NCI-H2171 (cell line): ENCODE data around the gene DDX54.

Experiments
- DNase-seq: peaks from one replicate; lab custom pipeline; 2025; lab: John Stamatoyannopoulos, UW

Gene DDX54

DNA sequence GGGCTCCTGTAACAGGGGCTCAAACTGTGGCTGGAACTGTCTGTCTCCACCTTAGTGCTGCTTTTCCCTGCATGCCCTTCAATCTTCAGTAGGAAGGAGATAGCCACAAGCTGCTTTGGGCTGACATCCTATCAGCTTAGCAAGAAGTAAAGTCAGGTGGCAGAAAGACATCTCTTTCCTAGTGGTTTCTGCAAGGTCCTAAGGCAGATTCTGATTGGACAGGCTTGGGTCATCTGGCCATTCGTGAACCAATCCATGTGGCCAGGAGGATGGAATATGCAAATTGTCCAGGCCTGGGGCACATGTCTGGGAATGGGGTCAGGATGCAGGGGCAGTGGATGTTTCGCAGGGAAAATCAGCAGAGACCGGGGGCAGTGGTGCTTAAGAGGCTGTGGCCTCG lies 5.5 kb upstream of the DDX54 start:
- DNase-seq: no peak

GRCh38 chr12:113189361-113189760 lies 4.1 kb upstream of the DDX54 start:
- no peak for DNase-seq

DNA sequence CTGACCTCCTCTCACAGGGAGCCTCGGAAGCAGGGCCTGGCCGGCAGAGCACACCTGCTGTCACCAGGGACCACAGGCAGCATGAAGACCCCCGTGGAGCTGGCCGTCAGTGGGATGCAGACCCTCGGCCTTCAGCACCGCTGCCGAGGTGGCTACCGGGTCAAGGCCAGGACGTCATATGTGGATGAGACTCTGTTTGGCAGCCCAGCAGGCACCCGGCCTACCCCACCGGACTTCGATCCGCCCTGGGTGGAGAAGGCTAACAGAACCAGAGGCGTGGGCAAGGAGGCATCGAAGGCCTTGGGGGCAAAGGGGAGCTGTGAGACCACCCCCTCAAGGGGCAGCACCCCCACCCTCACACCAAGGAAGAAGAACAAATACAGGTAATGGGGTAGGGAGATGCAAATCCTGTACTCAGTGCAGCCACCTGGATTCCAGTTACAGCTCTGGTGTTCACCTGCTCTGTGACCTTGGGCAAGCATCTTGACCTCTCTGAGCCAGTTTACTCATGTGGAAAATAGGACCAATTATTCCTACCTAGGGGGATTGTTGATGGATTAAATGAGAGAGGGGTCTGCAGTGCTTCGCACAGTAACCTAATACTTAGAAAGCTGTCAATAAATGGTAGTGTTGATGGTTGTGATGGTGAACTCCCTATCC lies 1.5 kb upstream of the DDX54 start:
- no peak for DNase-seq

DNA sequence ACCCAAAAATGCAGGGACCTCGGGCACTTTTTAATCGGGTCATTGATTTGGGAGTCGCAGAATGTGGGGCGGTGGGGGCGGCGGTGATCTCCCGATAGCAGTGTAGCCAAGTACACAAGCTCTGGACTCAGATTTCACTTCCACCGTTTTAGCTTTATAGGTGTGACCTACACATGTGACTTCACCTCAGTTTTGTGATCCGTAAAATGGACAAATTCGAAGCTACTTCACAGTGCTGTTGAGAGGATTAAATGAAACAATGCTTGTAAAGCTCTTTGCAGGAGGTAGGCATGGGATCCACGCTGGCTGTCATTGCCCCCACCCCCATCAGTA lies 721 bp upstream of the DDX54 start:
- DNase-seq: no peak

DNA sequence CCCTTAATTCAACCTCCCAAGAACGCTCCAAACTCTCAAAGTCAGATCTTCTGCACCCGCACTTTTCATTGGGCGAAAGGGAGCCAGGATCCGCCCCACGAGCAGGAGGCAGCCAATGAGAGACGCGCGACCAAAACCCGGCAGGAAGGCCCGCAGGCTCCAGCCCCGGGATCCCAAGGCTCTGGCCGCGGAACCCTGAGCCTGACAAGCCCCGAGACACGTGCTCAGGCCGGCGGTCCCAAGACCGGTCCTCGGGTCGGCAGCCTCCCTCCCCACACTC lies 438 bp downstream of the DDX54 start:
- peak; percentile 80 for DNase-seq

DNA sequence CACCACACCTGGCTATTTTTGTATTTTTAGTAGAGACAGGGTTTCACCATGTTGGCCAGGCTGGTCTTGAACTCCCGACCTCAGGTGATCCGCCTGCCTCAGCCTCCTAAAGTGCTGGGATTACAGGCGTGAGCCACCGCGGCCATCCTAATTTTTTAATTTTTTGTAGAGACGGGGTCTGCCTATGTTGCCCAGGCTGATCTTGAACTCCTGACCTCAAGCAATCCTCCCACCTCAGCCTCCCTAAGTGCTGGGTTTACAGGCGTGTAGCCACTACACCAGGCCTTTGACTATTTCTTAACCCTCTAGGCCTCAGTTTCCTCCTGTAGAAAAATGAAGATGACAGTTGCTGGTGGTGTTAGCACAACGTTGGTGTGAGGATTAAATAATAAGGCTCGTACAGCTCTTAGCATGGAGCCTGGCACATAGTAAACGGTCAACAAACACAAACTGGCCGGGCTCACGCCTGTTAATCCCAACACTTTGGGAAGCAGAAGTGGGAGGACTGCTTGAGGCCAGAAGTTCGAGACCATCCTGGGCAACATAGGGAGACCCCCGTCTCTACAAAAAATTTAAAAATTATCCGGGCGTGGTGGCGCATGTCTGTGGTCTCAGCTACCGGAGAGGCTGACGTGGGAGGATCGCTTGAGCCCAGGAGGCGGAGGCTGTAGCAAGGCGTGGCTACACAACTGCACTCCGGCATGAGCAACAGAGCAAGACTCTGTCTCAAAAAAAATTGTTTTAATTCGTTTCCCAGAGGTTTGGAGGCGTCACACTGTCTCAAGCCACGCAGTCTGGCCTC lies 979 bp downstream of the DDX54 start:
- DNase-seq: no peak

DNA sequence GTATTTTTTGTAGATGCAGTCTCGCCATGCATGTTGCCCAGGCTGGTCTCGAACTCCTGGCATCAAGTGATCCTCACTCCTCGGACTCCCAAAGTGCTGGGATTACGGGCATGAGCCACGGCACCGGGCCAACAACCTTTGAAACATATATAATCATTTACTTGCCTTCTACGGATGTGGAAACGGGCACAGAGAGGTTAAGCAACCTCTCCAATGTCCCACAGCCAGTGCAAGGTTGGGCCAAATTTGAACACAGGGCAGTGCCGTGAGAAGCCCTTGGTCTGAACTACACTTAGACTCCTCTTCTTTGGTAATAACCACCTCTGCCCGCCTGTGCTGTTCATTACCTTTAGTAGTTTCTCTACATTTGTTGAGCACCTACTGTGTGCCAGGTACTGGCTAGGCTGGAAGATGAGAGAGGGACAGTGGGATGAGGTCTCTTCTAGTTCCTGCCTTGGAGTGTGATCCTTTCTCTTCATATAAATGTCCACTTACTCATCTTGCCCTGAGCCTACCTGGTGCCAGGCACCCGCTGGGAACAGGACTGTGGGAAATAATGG lies 2.2 kb downstream of the DDX54 start:
- no peak for DNase-seq

DNA sequence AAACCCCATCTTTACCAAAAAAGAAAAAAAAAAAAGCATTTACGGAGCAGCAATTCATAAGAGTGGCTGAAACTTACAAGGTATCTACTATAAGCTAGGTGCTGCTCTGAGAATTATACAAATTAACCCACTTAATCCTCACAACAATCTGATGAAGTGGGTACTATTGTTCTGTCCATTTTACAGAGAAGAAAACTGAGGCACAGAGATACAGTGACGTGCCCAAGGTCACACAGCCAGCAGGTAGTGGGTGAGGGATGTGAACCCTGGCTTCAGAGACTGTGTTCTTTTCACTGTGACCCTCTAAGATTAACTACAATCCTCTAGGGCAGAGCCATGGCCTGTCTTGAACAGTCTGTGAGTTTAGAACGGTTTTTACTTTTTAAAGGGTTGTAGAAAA lies 3.3 kb downstream of the DDX54 start:
- DNase-seq: no peak

GRCh38 chr12:113180333-113180732 lies 4.9 kb downstream of the DDX54 start:
- no peak for DNase-seq

DNA sequence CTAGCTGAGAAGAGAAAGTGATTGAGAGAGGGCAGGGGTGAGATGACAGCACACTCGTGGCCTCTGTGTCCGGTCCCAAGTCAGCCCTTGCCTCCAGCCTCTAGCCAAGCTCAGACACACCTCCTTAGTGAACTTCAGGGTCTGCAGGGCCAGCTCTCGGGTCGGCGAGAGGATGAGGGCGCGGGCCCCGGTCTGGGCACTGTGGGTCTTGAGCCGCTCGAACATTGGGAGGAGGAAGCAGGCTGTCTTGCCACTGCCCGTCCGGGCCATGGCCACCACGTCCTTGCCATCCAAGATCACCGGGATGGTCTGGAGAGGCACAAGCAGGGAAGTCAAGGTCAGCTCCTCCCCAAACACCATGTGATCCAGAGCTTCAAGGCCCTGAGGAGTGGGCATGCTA lies 6.3 kb downstream of the DDX54 start:
- DNase-seq: no peak

GRCh38 chr12:113174461-113175384 lies 10.6 kb downstream of the DDX54 start:
- no peak for DNase-seq

DNA sequence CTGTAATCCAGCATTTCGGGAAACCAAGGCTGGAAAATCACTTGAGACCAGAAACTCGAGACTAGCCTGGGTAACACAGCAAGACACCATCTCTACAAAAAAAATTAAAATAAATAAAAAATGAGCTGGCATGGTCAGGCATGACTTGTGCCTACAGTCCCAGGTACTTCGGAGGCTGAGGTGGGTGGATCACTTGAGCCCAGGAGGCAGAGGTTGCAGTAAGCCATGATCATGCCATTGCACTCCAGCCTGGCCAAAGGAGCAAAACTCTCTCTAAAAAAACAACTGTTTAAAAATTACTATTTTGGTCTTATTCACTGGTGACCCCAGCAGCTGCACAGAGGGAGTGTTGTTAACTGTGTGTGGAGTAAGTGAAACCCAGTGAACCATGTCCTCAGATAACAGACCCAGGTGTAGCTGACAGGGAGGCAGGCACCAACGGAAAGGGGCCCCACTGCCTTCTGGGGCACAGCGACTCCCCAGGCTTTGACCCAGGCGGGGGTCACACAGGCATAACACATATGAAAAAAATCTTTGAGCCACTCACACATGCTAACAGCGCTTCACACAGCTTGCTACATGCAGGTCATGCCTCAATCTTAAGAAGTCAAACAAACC lies 12.1 kb downstream of the DDX54 start:
- DNase-seq: no peak

DNA sequence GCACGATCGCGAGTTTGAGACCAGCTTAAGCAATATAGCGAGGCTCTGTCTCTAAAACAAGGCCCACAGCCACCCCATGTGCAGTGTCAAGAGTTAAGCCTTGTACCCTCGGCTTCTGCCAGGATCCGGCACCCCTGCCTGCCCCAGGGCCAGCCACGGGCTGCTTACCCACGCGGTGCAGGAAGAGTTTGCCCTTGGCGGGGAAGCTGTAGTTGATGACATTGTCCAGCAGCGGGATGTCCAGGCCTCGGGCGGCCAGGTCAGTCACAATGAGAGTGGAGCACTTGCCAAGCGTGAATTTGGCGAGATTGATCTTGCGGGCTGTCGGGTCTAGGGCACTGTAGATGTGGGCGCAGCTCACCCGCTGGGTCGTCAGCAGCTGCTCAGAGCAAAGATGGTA lies 13.1 kb downstream of the DDX54 start:
- DNase-seq: no peak

- no peak for DNase-seq
Measured at GRCh38 chr12:113171543-113171942, 13.7 kb downstream of the DDX54 start.

DNA sequence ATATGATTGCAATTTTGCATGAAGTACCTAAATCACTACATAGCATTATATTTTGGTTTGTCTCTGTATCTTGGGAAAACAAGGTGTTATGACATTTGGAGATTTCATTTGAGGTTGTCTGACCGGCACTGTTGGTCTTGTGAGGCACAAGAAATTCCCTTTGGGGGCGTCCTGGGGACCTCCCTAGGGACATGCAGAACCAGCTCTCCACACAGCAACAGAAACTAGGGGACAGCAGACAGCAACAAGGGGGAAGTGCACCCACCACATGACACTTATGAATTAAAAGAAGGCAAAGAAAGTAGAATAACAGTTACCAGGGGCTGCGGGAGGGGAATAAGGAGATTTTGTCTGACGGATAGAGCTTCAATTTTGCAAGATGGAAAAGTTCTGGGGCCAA lies 14.4 kb downstream of the DDX54 start:
- DNase-seq: no peak

GRCh38 chr12:113170457-113170856 lies 14.8 kb downstream of the DDX54 start:
- DNase-seq: no peak

GRCh38 chr12:113169697-113170096 lies 15.6 kb downstream of the DDX54 start:
- no peak for DNase-seq

GRCh38 chr12:113167868-113168267 lies 17.4 kb downstream of the DDX54 start:
- no peak for DNase-seq

- DNase-seq: no peak
Measured at GRCh38 chr12:113165521-113166450, 19.5 kb downstream of the DDX54 start.

- no peak for DNase-seq
Measured at GRCh38 chr12:113164014-113164413, 21.3 kb downstream of the DDX54 start.

- DNase-seq: no peak
Measured at GRCh38 chr12:113163030-113163360, 22.3 kb downstream of the DDX54 start.
